Mesendoderm (in vitro differentiated cells): ENCODE data around the gene CCDC27.

Experiments
- DNase-seq: peaks from one replicate; pipeline ENCODE4 v3.0.0; 2013
- H2AK5ac ChIP-seq: 2 replicates; pipeline ENCODE4 v1.6.1; 2013; ENCODE audit warnings: low read length, inconsistent platforms
- H2BK120ac ChIP-seq: 2 replicates; pipeline ENCODE4 v1.6.1; 2013; ENCODE audit warnings: low read depth, mild to moderate bottlenecking, low read length, moderate library complexity, mixed read lengths
- H2BK15ac ChIP-seq: replicated peaks from 2 replicates; pipeline ENCODE4 v1.6.1; 2013; ENCODE audit warnings: low read depth, mild to moderate bottlenecking, moderate library complexity
- H2BK5ac ChIP-seq: 2 replicates; pipeline ENCODE4 v1.6.1; 2013; ENCODE audit warnings: low read length, inconsistent platforms
- H3K18ac ChIP-seq: 2 replicates; pipeline ENCODE4 v1.6.1; 2013; ENCODE audit warnings: mild to moderate bottlenecking, low read length, mixed read lengths
- H3K23ac ChIP-seq: one replicate; pipeline ENCODE4 v1.6.1; 2013; ENCODE audit warnings: low read length
- H3K27ac ChIP-seq: 2 replicates; pipeline ENCODE4 v1.5.1; 2013; ENCODE audit warnings: low read depth, mild to moderate bottlenecking, inconsistent platforms, low read length, moderate library complexity
- H3K27me3 ChIP-seq: 2 replicates; pipeline ENCODE4 v1.6.1; 2013; ENCODE audit warnings: low read length, control low read depth, mild to moderate bottlenecking, inconsistent platforms; ENCODE audit not compliant: insufficient read depth, poor library complexity
- H3K36me3 ChIP-seq: 2 replicates; pipeline ENCODE4 v1.6.1; 2013; ENCODE audit warnings: low read length, inconsistent platforms; ENCODE audit not compliant: control insufficient read depth, insufficient read depth
- H3K4ac ChIP-seq: one replicate; pipeline ENCODE4 v1.6.1; 2013; ENCODE audit warnings: low read depth, mild to moderate bottlenecking, low read length, moderate library complexity
- H3K4me1 ChIP-seq: 2 replicates; pipeline ENCODE4 v1.6.1; 2013; ENCODE audit warnings: low read depth, low read length, inconsistent platforms; ENCODE audit not compliant: control insufficient read depth
- H3K4me2 ChIP-seq: 2 replicates; pipeline ENCODE4 v1.6.1; 2013; ENCODE audit warnings: low read length
- H3K4me3 ChIP-seq: 2 replicates; pipeline ENCODE4 v1.5.1; 2013; ENCODE audit warnings: mild to moderate bottlenecking, low read length
- H3K56ac ChIP-seq: one replicate; pipeline ENCODE4 v1.6.1; 2013; ENCODE audit warnings: low read length
- H3K79me1 ChIP-seq: 2 replicates; pipeline ENCODE4 v1.6.1; 2013; ENCODE audit warnings: low read length, inconsistent platforms
- H3K79me2 ChIP-seq: 2 replicates; pipeline ENCODE4 v1.6.1; 2013; ENCODE audit warnings: mild to moderate bottlenecking, low read length; ENCODE audit not compliant: control insufficient read depth, insufficient read depth
- H3K9ac ChIP-seq: 2 replicates; pipeline ENCODE4 v1.6.1; 2013; ENCODE audit warnings: low read length, inconsistent platforms
- H4K5ac ChIP-seq: one replicate; pipeline ENCODE4 v1.6.1; 2013; ENCODE audit warnings: low read length
- H4K8ac ChIP-seq: one replicate; pipeline ENCODE4 v1.6.1; 2013; ENCODE audit warnings: low read depth, mild to moderate bottlenecking, control low read depth, low read length, moderate library complexity
- WGBS: extraction: QIAGEN DNeasy Blood & Tissue Kit; methylation state at CpG from one replicate; pipeline ENCODE4 v1.1.7; 2013; ENCODE audit warnings: low lambda C conversion rate, missing lambda C conversion rate; ENCODE audit not compliant: insufficient coverage; ENCODE audit errors: extremely low coverage; 5-methylcytosine and 5-hydroxymethylcytosine counted together

Gene CCDC27

DNA sequence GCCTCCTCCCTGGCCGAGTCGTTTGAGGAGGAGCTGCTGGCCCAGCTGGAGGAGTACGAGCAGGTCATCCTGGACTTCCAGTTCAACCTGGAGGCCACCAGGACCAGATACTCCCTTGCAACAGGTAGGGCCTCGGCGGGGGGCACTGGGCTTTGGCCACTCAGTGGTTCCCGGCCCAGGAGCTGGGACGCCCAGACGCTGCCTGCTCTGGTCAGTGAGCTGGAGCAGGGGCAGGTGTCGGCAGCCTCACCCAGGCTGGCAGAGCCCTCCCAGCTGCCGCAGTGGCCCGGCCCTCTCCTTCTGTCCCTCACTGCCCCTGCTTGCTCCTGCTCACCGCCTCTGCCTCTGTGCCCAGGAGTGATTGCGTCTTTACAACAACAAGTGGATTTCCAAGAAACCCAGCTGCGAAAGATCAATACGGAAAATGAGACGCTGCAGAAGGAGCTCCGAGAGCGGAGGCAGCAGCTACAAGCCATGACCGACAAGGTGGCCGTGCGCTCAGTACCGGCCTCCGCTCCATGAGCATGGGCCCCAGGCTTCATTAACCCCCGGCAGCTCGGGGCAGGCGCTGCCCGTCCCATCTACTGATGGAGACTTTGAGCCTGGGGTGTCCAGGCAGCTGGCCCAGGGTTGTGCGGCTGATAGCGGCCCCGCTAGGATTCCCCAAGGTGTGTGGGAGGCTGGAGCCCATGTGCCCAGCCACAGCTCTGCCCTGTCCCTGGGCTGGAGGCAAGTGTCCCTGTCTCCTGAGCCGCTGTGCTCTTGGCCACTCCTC lies 11.3 kb downstream of the CCDC27 start:
- no peak overlapping the region for H2BK5ac ChIP-seq
- no peak overlapping the region for H3K27ac ChIP-seq
- H4K5ac ChIP-seq, result no peak overlapping the region
- no peak overlapping the region for H3K56ac ChIP-seq
- no peak overlapping the region for H3K4ac ChIP-seq
- H3K27me3 ChIP-seq, result no peaks in the 10 kb centered on the region
- no peaks in the 10 kb centered on the region for H3K79me2 ChIP-seq
- H3K36me3 ChIP-seq, result no peaks in the 10 kb centered on the region
- H3K9ac ChIP-seq, result no peak overlapping the region
- WGBS, result no CpG with 5 or more reads among the region's 31 CpGs
- no peak overlapping the region for H3K4me3 ChIP-seq
- no peak for DNase-seq
- no peak overlapping the region for H3K18ac ChIP-seq
- no peak overlapping the region for H3K23ac ChIP-seq
- H2BK120ac ChIP-seq, result no peak overlapping the region
- H3K4me1 ChIP-seq, result no peaks in the 10 kb centered on the region
- H4K8ac ChIP-seq, result no peak overlapping the region
- no peak overlapping the region for H2BK15ac ChIP-seq
- H2AK5ac ChIP-seq, result no peak overlapping the region
- no peak overlapping the region for H3K4me2 ChIP-seq
- no peaks in the 10 kb centered on the region for H3K79me1 ChIP-seq

DNA sequence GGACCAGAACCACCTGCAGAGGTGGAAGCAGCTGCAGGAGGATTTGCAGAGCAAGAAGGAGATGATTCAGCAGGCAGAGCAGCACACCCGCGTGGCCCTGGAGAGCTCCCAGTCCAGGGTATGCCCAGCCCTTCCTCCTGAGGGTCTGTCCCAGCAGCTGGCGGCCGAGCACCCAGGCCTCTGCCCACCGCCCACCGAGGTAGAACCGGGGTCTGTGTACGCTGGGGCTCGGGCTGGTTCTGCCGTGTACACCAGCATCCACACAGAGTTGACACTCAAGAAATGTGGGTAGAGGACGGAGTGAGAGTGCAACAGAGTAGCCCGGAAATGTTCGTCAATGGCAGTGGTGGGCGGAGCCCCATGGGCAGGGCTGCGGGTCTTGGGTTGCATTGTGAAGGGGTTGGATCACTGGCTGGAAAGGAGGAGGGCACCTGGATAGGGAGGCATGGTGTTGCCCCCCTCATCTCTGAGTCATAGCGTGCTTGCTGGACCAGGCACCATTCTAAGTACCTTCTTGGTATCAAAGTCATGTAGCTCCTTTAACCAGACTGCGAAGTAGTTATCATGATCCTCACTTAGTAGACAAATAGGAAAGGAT lies 15.2 kb downstream of the CCDC27 start:
- H3K4me2 ChIP-seq, result no peak overlapping the region
- H3K9ac ChIP-seq, result no peak overlapping the region
- no peak overlapping the region for H3K23ac ChIP-seq
- no peak overlapping the region for H3K27ac ChIP-seq
- H3K4me1 ChIP-seq, result no peaks in the 10 kb centered on the region
- H3K4me3 ChIP-seq, result no peak overlapping the region
- no CpG with 5 or more reads among the region's 17 CpGs for WGBS
- no peak overlapping the region for H4K8ac ChIP-seq
- no peak overlapping the region for H2BK120ac ChIP-seq
- no peaks in the 10 kb centered on the region for H3K27me3 ChIP-seq
- no peaks in the 10 kb centered on the region for H3K79me1 ChIP-seq
- no peak overlapping the region for H2BK15ac ChIP-seq
- no peak overlapping the region for H2AK5ac ChIP-seq
- H3K56ac ChIP-seq, result no peak overlapping the region
- no peak overlapping the region for H4K5ac ChIP-seq
- H3K4ac ChIP-seq, result no peak overlapping the region
- no peaks in the 10 kb centered on the region for H3K79me2 ChIP-seq
- H3K18ac ChIP-seq, result no peak overlapping the region
- no peak for DNase-seq
- no peaks in the 10 kb centered on the region for H3K36me3 ChIP-seq
- H2BK5ac ChIP-seq, result no peak overlapping the region

- H2BK5ac ChIP-seq, result no peak overlapping the region
- no CpG with 5 or more reads among the region's 22 CpGs for WGBS
- no peaks in the 10 kb centered on the region for H3K27me3 ChIP-seq
- DNase-seq, result no peak
- H4K5ac ChIP-seq, result no peak overlapping the region
- H2BK15ac ChIP-seq, result no peak overlapping the region
- H3K56ac ChIP-seq, result no peak overlapping the region
- no peaks in the 10 kb centered on the region for H3K79me1 ChIP-seq
- H3K4ac ChIP-seq, result no peak overlapping the region
- no peak overlapping the region for H3K9ac ChIP-seq
- H2BK120ac ChIP-seq, result no peak overlapping the region
- H3K79me2 ChIP-seq, result no peaks in the 10 kb centered on the region
- no peaks in the 10 kb centered on the region for H3K4me1 ChIP-seq
- H4K8ac ChIP-seq, result no peak overlapping the region
- no peak overlapping the region for H2AK5ac ChIP-seq
- H3K4me3 ChIP-seq, result no peak overlapping the region
- no peak overlapping the region for H3K4me2 ChIP-seq
- no peak overlapping the region for H3K27ac ChIP-seq
- H3K23ac ChIP-seq, result no peak overlapping the region
- H3K18ac ChIP-seq, result no peak overlapping the region
- H3K36me3 ChIP-seq, result no peaks in the 10 kb centered on the region
These were observed 16.7 kb downstream of the CCDC27 start for GRCh38 chr1:3768811-3769390.

DNA sequence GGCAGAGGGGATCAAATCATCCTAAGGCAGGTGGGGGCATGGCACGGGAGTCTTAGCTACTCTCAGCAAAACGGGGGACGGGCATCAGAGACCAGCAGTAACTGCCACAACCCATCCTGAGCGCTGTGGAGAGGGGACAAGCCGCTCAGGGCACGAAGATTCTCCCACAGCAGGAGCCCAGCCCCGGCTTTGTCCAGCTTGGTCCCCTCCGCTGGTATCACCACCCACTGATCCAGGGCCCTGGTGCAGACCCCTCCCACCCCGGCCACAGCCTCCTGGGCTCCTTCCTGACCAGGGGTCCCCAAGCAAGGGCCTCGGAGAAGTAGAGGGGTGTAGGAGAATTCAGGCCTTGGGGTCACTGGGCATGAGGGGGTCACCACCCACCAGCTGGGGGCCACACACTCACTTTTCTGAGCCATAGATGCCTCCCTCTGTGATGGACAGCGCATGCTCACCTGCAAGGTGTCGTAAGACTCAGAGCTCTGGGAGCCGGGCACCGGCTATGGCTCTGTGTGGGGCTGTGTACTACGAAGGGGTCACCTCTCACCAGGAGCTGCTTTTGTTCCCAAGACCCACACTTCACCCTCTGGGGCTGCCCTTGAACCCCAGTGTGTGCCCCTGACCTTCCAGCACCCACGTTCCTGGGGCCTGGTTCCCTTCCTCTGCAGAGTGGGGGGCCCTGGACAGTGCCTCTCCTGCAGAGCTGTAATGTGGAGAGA lies 18.0 kb downstream of the CCDC27 start:
- no peaks in the 10 kb centered on the region for H3K79me1 ChIP-seq
- H2BK5ac ChIP-seq, result no peak overlapping the region
- H3K4me1 ChIP-seq, result no peaks in the 10 kb centered on the region
- no peaks in the 10 kb centered on the region for H3K36me3 ChIP-seq
- no peak overlapping the region for H4K8ac ChIP-seq
- DNase-seq, result no peak
- H2BK15ac ChIP-seq, result no peak overlapping the region
- H3K18ac ChIP-seq, result no peak overlapping the region
- H3K27me3 ChIP-seq, result no peaks in the 10 kb centered on the region
- no peak overlapping the region for H3K4ac ChIP-seq
- no peaks in the 10 kb centered on the region for H3K79me2 ChIP-seq
- H3K23ac ChIP-seq, result no peak overlapping the region
- H3K4me3 ChIP-seq, result no peak overlapping the region
- H3K9ac ChIP-seq, result no peak overlapping the region
- no peak overlapping the region for H4K5ac ChIP-seq
- no peak overlapping the region for H2AK5ac ChIP-seq
- no peak overlapping the region for H2BK120ac ChIP-seq
- WGBS, result no CpG with 5 or more reads among the region's 16 CpGs
- H3K56ac ChIP-seq, result no peak overlapping the region
- H3K27ac ChIP-seq, result no peak overlapping the region
- H3K4me2 ChIP-seq, result no peak overlapping the region

- Histone ChIP-seq H2BK15ac (no peak overlapping the region), H3K79me2 (no peaks in the 10 kb centered on the region), H3K23ac (no peak overlapping the region), H3K4me2 (peak overlapping the region; percentile 11), H3K9ac (peak overlapping the region; percentile 42), H3K4ac (no peak overlapping the region), H2BK120ac (no peak overlapping the region), H3K27me3 (no peaks in the 10 kb centered on the region), H3K4me1 (no peaks in the 10 kb centered on the region), H2BK5ac (no peak overlapping the region), H2AK5ac (no peak overlapping the region), H3K18ac (no peak overlapping the region), H3K4me3 (no peak overlapping the region), H4K5ac (no peak overlapping the region), H3K27ac (no peak overlapping the region), H3K36me3 (no peaks in the 10 kb centered on the region), H3K56ac (peak overlapping the region; percentile 69), H3K79me1 (no peaks in the 10 kb centered on the region), H4K8ac (no peak overlapping the region)
- DNase-seq, result peak; percentile 32
- WGBS, result no CpG with 5 or more reads among the region's 32 CpGs
These were observed 19.1 kb downstream of the CCDC27 start for GRCh38 chr1:3771108-3772026.
